ENCODE data around the gene RHCE.
"Not testable (repeated sequence)": the region's sequence is repeated elsewhere in the genome, so short reads cannot be mapped to it uniquely, and the experiment has no call there.

Gene RHCE

GRCh38 chr1:25428475-25429166 lies 8.0 kb upstream of the RHCE start:
- peaks cover 14% of the 10 kb centered on the region; the same call in 1 of the 2 replicates for H3K79me2 ChIP-seq (ENCODE audit: insufficient read depth, low read length)
- H3K27ac ChIP-seq (ENCODE audit: low read depth, low read length) = no peak overlapping the region
- H2AFZ ChIP-seq (ENCODE audit: low read depth, low read length, severe bottlenecking) = no peak overlapping the region
- H4K20me1 ChIP-seq (ENCODE audit: low read depth, low read length) = peaks cover 5% of the 10 kb centered on the region; the same call in 1 of the 2 replicates
- no peaks in the 10 kb centered on the region for H3K9me3 ChIP-seq (ENCODE audit: insufficient read depth, low read length)
- H3K9me2 ChIP-seq (replicated peaks; ENCODE audit: insufficient read depth, low read length) = no peaks in the 10 kb centered on the region
- no peak overlapping the region for H3K4me2 ChIP-seq (ENCODE audit: low read depth, low read length, poor library complexity, severe bottlenecking)
- no peaks in the 10 kb centered on the region for H3K27me3 ChIP-seq (ENCODE audit: low read length)
- no peak overlapping the region for H3K4me3 ChIP-seq (ENCODE audit: insufficient read depth, low read length, poor library complexity, severe bottlenecking)
- no peak overlapping the region for H3K9ac ChIP-seq (ENCODE audit: low read length)
- peaks cover 4% of the 10 kb centered on the region; the same call in 1 of the 2 replicates for H3K36me3 ChIP-seq (ENCODE audit: low read length)
- H3F3A ChIP-seq (ENCODE audit: insufficient read depth) = no peaks in the 10 kb centered on the region
- TF ChIP-seq CTCF (IDR thresholded peaks at IDR 0.05; ENCODE audit: insufficient read depth, low read length, poor library complexity, severe bottlenecking) = no peak
- TF ChIP-seq EZH2phosphoT487 (conservative IDR thresholded peaks at IDR 0.05; ENCODE audit: low read length) = no peak

- H3K27me3 ChIP-seq (ENCODE audit: low read length) = no peaks in the 10 kb centered on the region
- TF ChIP-seq CTCF (IDR thresholded peaks at IDR 0.05; ENCODE audit: insufficient read depth, low read length, poor library complexity, severe bottlenecking) (no peak), EZH2phosphoT487 (conservative IDR thresholded peaks at IDR 0.05; ENCODE audit: low read length) (no peak)
Measured at GRCh38 chr1:25427696-25428095, 7.1 kb upstream of the RHCE start.

GRCh38 chr1:25425098-25426085 lies 4.8 kb upstream of the RHCE start:
- no peaks in the 10 kb centered on the region for H3K36me3 ChIP-seq (ENCODE audit: low read length)
- H3K9me2 ChIP-seq (replicated peaks; ENCODE audit: insufficient read depth, low read length) = no peaks in the 10 kb centered on the region
- H2AFZ ChIP-seq (ENCODE audit: low read depth, low read length, severe bottlenecking) = no peak overlapping the region
- H3F3A ChIP-seq (ENCODE audit: insufficient read depth) = no peaks in the 10 kb centered on the region
- H3K27me3 ChIP-seq (ENCODE audit: low read length) = no peaks in the 10 kb centered on the region
- no peak overlapping the region for H3K4me3 ChIP-seq (ENCODE audit: insufficient read depth, low read length, poor library complexity, severe bottlenecking)
- TF ChIP-seq EZH2phosphoT487 (conservative IDR thresholded peaks at IDR 0.05; ENCODE audit: low read length) = no peak
- TF ChIP-seq CTCF (IDR thresholded peaks at IDR 0.05; ENCODE audit: insufficient read depth, low read length, poor library complexity, severe bottlenecking) = no peak
- H3K9ac ChIP-seq (ENCODE audit: low read length) = no peak overlapping the region
- no peaks in the 10 kb centered on the region for H4K20me1 ChIP-seq (ENCODE audit: low read depth, low read length)
- H3K79me2 ChIP-seq (ENCODE audit: insufficient read depth, low read length) = no peaks in the 10 kb centered on the region
- no peaks in the 10 kb centered on the region for H3K9me3 ChIP-seq (ENCODE audit: insufficient read depth, low read length)
- no peak overlapping the region for H3K4me2 ChIP-seq (ENCODE audit: low read depth, low read length, poor library complexity, severe bottlenecking)
- H3K27ac ChIP-seq (ENCODE audit: low read depth, low read length) = no peak overlapping the region

More at GRCh38 chr1:25427696-25428095, 7.1 kb upstream of the RHCE start:
- no peak overlapping the region for H3K9ac ChIP-seq (ENCODE audit: low read length)
- no peaks in the 10 kb centered on the region for H3K9me3 ChIP-seq (ENCODE audit: insufficient read depth, low read length)
- 0 out of 2 replicates have a peak, but pooled peaks cover under 1% of the 10 kb centered on the region for H3K36me3 ChIP-seq (ENCODE audit: low read length)
- H3K4me2 ChIP-seq (ENCODE audit: low read depth, low read length, poor library complexity, severe bottlenecking) = no peak overlapping the region
- no peak overlapping the region for H2AFZ ChIP-seq (ENCODE audit: low read depth, low read length, severe bottlenecking)
- no peaks in the 10 kb centered on the region for H3K9me2 ChIP-seq (replicated peaks; ENCODE audit: insufficient read depth, low read length)
- peaks cover 5% of the 10 kb centered on the region; the same call in 1 of the 2 replicates for H4K20me1 ChIP-seq (ENCODE audit: low read depth, low read length)
- no peak overlapping the region for H3K27ac ChIP-seq (ENCODE audit: low read depth, low read length)
- peaks cover 9% of the 10 kb centered on the region; the same call in 1 of the 2 replicates for H3K79me2 ChIP-seq (ENCODE audit: insufficient read depth, low read length)
- no peak overlapping the region for H3K4me3 ChIP-seq (ENCODE audit: insufficient read depth, low read length, poor library complexity, severe bottlenecking)
- H3F3A ChIP-seq (ENCODE audit: insufficient read depth) = no peaks in the 10 kb centered on the region

GRCh38 chr1:25423206-25423605 lies 2.6 kb upstream of the RHCE start:
- H3K9me3 ChIP-seq (ENCODE audit: insufficient read depth, low read length); H3K4me2 ChIP-seq (ENCODE audit: low read depth, low read length, poor library complexity, severe bottlenecking); H3F3A ChIP-seq (ENCODE audit: insufficient read depth); H2AFZ ChIP-seq (ENCODE audit: low read depth, low read length, severe bottlenecking); H3K27ac ChIP-seq (ENCODE audit: low read depth, low read length); H3K36me3 ChIP-seq (ENCODE audit: low read length); H3K27me3 ChIP-seq (ENCODE audit: low read length); H3K4me3 ChIP-seq (ENCODE audit: insufficient read depth, low read length, poor library complexity, severe bottlenecking); H4K20me1 ChIP-seq (ENCODE audit: low read depth, low read length); H3K9ac ChIP-seq (ENCODE audit: low read length); H3K9me2 ChIP-seq (replicated peaks; ENCODE audit: insufficient read depth, low read length); H3K79me2 ChIP-seq (ENCODE audit: insufficient read depth, low read length): not testable (repeated sequence)

- not testable (repeated sequence) for H3F3A ChIP-seq (ENCODE audit: insufficient read depth); H2AFZ ChIP-seq (ENCODE audit: low read depth, low read length, severe bottlenecking); H3K9me3 ChIP-seq (ENCODE audit: insufficient read depth, low read length); H3K4me2 ChIP-seq (ENCODE audit: low read depth, low read length, poor library complexity, severe bottlenecking); H3K27me3 ChIP-seq (ENCODE audit: low read length); H3K4me3 ChIP-seq (ENCODE audit: insufficient read depth, low read length, poor library complexity, severe bottlenecking); H3K9me2 ChIP-seq (replicated peaks; ENCODE audit: insufficient read depth, low read length); H3K36me3 ChIP-seq (ENCODE audit: low read length); H3K9ac ChIP-seq (ENCODE audit: low read length); H3K79me2 ChIP-seq (ENCODE audit: insufficient read depth, low read length); H3K27ac ChIP-seq (ENCODE audit: low read depth, low read length); H4K20me1 ChIP-seq (ENCODE audit: low read depth, low read length)
Measured at GRCh38 chr1:25419339-25419738, 1.3 kb downstream of the RHCE start.
